ENCODE data around the gene BTBD9. TPM values are rescaled to one million over a fixed set of nuclear protein-coding genes. Genes with fewer than 3 reads are reported as not detected.

The BTBD9 gene
- total RNA-seq, 2 experiments from 2014 or later: 6.8 to 7.0 TPM

GRCh38 chr6:38658418-38659167 is 18.9 kb upstream of the BTBD9 start:
- H3K27ac Mint-ChIP-seq: no peak overlapping the region
- no peak overlapping the region for H3K4me3 Mint-ChIP-seq
- H3K36me3 Mint-ChIP-seq: peaks cover 2% of the 10 kb centered on the region
- peaks cover 2% of the 10 kb centered on the region for H3K4me1 Mint-ChIP-seq
- no peaks in the 10 kb centered on the region for H3K9me3 Mint-ChIP-seq
- DNase-seq: no peak
- H3K27me3 Mint-ChIP-seq: no peaks in the 10 kb centered on the region

- Mint-ChIP-seq H3K4me3 (no peak overlapping the region), H3K4me1 (peaks cover 2% of the 10 kb centered on the region)
- no peak for DNase-seq
Measured at GRCh38 chr6:38656896-38657295, 17.2 kb upstream of the BTBD9 start.

GRCh38 chr6:38654263-38654662 is 14.5 kb upstream of the BTBD9 start:
- no peak overlapping the region for H3K27ac Mint-ChIP-seq

More at GRCh38 chr6:38656896-38657295, 17.2 kb upstream of the BTBD9 start:
- no peaks in the 10 kb centered on the region for H3K27me3 Mint-ChIP-seq
- H3K27ac Mint-ChIP-seq: no peak overlapping the region
- no peaks in the 10 kb centered on the region for H3K9me3 Mint-ChIP-seq
- H3K36me3 Mint-ChIP-seq: peaks cover 2% of the 10 kb centered on the region

DNA sequence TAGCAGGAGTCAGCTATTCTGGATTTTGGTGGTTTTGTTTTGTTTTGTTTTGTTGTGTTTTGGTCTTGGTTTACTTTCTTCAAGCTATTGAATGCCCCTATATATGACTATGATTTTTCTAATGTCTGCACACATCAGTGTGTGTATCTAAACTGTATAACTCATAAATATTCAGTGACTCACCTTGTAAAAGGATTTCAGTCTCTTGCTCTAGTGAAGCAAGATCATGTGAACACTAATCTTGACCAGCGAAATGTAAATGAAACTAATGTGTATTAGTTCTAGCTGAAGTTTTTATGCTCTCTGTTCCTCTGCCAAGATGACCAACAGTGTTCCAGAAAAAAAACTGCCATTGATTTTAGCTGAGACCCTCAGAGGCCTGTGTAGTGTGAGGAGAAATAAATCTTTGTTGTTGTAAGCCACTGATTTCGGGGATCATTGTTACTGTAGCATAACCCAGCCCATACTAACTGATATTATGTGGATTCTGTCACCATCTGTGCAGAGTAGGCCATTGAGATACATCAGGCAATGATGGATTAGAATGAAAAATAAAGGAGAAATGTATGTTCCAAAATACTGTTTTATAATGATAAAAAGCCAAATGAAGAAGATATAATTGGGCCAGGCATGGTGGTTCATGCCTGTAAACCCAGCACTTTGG is 11.5 kb upstream of the BTBD9 start:
- no peak for DNase-seq
- H3K4me3 Mint-ChIP-seq: no peak overlapping the region
- no peaks in the 10 kb centered on the region for H3K9me3 Mint-ChIP-seq
- peaks cover 2% of the 10 kb centered on the region for H3K4me1 Mint-ChIP-seq
- H3K27me3 Mint-ChIP-seq: no peaks in the 10 kb centered on the region
- H3K27ac Mint-ChIP-seq: no peak overlapping the region
- H3K36me3 Mint-ChIP-seq: no peaks in the 10 kb centered on the region

More at GRCh38 chr6:38654263-38654662, 14.5 kb upstream of the BTBD9 start:
- Mint-ChIP-seq H3K4me3 (no peak overlapping the region), H3K4me1 (peaks cover 2% of the 10 kb centered on the region), H3K36me3 (peaks cover 2% of the 10 kb centered on the region), H3K27me3 (no peaks in the 10 kb centered on the region), H3K9me3 (no peaks in the 10 kb centered on the region)
- DNase-seq: no peak

- no peaks in the 10 kb centered on the region for H3K27me3 Mint-ChIP-seq
- no peak overlapping the region for H3K4me3 Mint-ChIP-seq
- H3K9me3 Mint-ChIP-seq: no peaks in the 10 kb centered on the region
- no peak overlapping the region for H3K27ac Mint-ChIP-seq
- H3K4me1 Mint-ChIP-seq: peaks cover 2% of the 10 kb centered on the region
- no peaks in the 10 kb centered on the region for H3K36me3 Mint-ChIP-seq
- DNase-seq: no peak
Measured at GRCh38 chr6:38650207-38650752, 10.6 kb upstream of the BTBD9 start.

- H3K4me1 Mint-ChIP-seq: peaks cover 2% of the 10 kb centered on the region
- H3K4me3 Mint-ChIP-seq: no peak overlapping the region
- H3K27ac Mint-ChIP-seq: no peak overlapping the region
- H3K9me3 Mint-ChIP-seq: no peaks in the 10 kb centered on the region
- no peaks in the 10 kb centered on the region for H3K27me3 Mint-ChIP-seq
- DNase-seq: no peak
- no peaks in the 10 kb centered on the region for H3K36me3 Mint-ChIP-seq
Measured at GRCh38 chr6:38649744-38650143, 10.0 kb upstream of the BTBD9 start.

GRCh38 chr6:38648629-38649028 is 8.9 kb upstream of the BTBD9 start:
- Mint-ChIP-seq H3K4me3 (no peak overlapping the region), H3K36me3 (no peaks in the 10 kb centered on the region)

GRCh38 chr6:38646166-38646878 is 6.6 kb upstream of the BTBD9 start:
- H3K27ac Mint-ChIP-seq: no peak overlapping the region
- H3K9me3 Mint-ChIP-seq: no peaks in the 10 kb centered on the region
- H3K36me3 Mint-ChIP-seq: peaks cover 2% of the 10 kb centered on the region
- H3K4me3 Mint-ChIP-seq: no peak overlapping the region
- H3K27me3 Mint-ChIP-seq: no peaks in the 10 kb centered on the region
- no peak for DNase-seq
- H3K4me1 Mint-ChIP-seq: peaks cover 7% of the 10 kb centered on the region

More at GRCh38 chr6:38648629-38649028, 8.9 kb upstream of the BTBD9 start:
- Mint-ChIP-seq H3K27ac (no peak overlapping the region), H3K4me1 (peaks cover 2% of the 10 kb centered on the region), H3K27me3 (no peaks in the 10 kb centered on the region), H3K9me3 (no peaks in the 10 kb centered on the region)
- no peak for DNase-seq

- Mint-ChIP-seq H3K27me3 (no peaks in the 10 kb centered on the region), H3K9me3 (no peaks in the 10 kb centered on the region), H3K4me1 (peaks cover 12% of the 10 kb centered on the region), H3K4me3 (no peak overlapping the region), H3K36me3 (peaks cover 2% of the 10 kb centered on the region), H3K27ac (no peak overlapping the region)
- DNase-seq: no peak
Measured at GRCh38 chr6:38644951-38645350, 5.2 kb upstream of the BTBD9 start.

GRCh38 chr6:38640216-38640909 is 634 bp upstream of the BTBD9 start:
- Mint-ChIP-seq H3K4me3 (peak overlapping the region; percentile 93), H3K9me3 (peaks cover 1% of the 10 kb centered on the region), H3K36me3 (peaks cover 2% of the 10 kb centered on the region), H3K4me1 (peaks cover 38% of the 10 kb centered on the region), H3K27ac (peak overlapping the region; percentile 89), H3K27me3 (no peaks in the 10 kb centered on the region)
- DNase-seq: no peak

- peaks cover 49% of the 10 kb centered on the region for H3K4me1 Mint-ChIP-seq
- no peaks in the 10 kb centered on the region for H3K27me3 Mint-ChIP-seq
- H3K27ac Mint-ChIP-seq: peak overlapping the region; percentile 88
Measured at GRCh38 chr6:38638941-38639497, 710 bp downstream of the BTBD9 start.

DNA sequence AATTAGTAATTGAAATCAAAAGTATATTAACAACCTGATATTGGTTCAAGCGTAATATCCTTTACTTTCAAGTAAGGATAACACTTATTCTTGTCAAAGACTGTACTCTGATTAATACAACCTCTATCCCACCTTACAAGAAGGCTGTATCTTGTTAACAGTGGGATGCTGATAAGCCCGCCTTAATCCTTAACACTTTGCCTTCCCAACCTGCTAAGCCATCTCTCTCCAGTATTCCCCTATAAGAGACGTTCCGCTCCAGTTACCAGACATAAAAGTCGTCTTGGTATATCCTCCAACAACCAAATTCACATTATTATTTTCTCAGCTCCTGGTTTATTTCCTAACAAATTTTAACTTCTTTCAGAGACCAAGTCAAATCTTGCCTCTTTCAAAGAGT is 2.0 kb downstream of the BTBD9 start:
- H3K9me3 Mint-ChIP-seq: peaks cover 1% of the 10 kb centered on the region
- peaks cover 47% of the 10 kb centered on the region for H3K4me1 Mint-ChIP-seq
- no peaks in the 10 kb centered on the region for H3K36me3 Mint-ChIP-seq

More at GRCh38 chr6:38638941-38639497, 710 bp downstream of the BTBD9 start:
- H3K4me3 Mint-ChIP-seq: peak overlapping the region; percentile 93
- H3K9me3 Mint-ChIP-seq: peaks cover 1% of the 10 kb centered on the region
- peak; percentile 64 for DNase-seq
- peaks cover 2% of the 10 kb centered on the region for H3K36me3 Mint-ChIP-seq

GRCh38 chr6:38636027-38636426 is 3.7 kb downstream of the BTBD9 start:
- H3K9me3 Mint-ChIP-seq: peaks cover 1% of the 10 kb centered on the region
- H3K4me1 Mint-ChIP-seq: peaks cover 47% of the 10 kb centered on the region
- peaks cover 5% of the 10 kb centered on the region for H3K36me3 Mint-ChIP-seq
- no peak overlapping the region for H3K27ac Mint-ChIP-seq
- no peak overlapping the region for H3K4me3 Mint-ChIP-seq
- DNase-seq: no peak
- H3K27me3 Mint-ChIP-seq: no peaks in the 10 kb centered on the region

More for the DNA sequence above, 2.0 kb downstream of the BTBD9 start:
- no peaks in the 10 kb centered on the region for H3K27me3 Mint-ChIP-seq
- H3K4me3 Mint-ChIP-seq: no peak overlapping the region
- no peak overlapping the region for H3K27ac Mint-ChIP-seq
- DNase-seq: no peak

- peaks cover 42% of the 10 kb centered on the region for H3K4me1 Mint-ChIP-seq
- no peak overlapping the region for H3K4me3 Mint-ChIP-seq
- DNase-seq: no peak
- H3K27ac Mint-ChIP-seq: no peak overlapping the region
- H3K9me3 Mint-ChIP-seq: peaks cover 1% of the 10 kb centered on the region
- H3K27me3 Mint-ChIP-seq: no peaks in the 10 kb centered on the region
- peaks cover 5% of the 10 kb centered on the region for H3K36me3 Mint-ChIP-seq
Measured at GRCh38 chr6:38634518-38634917, 5.2 kb downstream of the BTBD9 start.
